Mammary epithelial cell (primary cell): ENCODE measurements around the gene WASF2.

Experiments used
- EZH2 ChIP-seq: IDR thresholded peaks from 2 replicates; pipeline ENCODE4 v1.6.1; 2012; ENCODE audit warnings: low read length, inconsistent platforms, borderline replicate concordance
- TF ChIP-seq, protein P1 (sequence below), 2 donors: IDR thresholded peaks in 1 of 2; conservative IDR thresholded peaks in 1 of 2; 2 replicates each; pipeline ENCODE4 v1.5.1; 2011 to 2012; ENCODE audit warnings: inconsistent platforms in 2 of 2, low read length in 2 of 2, mild to moderate bottlenecking in 2 of 2, control low read depth in 1 of 2, low read depth in 1 of 2; ENCODE audit not compliant: insufficient read depth in 1 of 2; ENCODE audit errors: extremely low read depth in 1 of 2

DNA sequence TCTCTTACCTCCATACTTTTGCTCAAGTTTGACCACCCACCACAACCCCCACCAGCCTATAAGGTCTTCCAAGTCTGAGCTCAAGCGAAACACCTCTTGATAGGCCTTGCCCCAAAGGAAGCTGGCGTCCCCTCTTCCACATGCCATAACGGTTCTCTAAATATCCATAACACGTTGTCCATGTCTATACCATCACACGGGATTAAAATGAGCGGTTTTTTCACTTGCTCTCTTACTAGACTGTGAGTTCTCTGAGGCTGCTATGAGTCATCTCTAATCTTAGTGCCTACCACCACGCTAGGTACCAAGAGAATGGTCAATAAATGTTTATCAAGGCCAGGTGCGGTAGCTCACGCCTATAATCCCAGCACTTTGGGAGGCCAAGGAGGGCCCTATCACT lies 41.0 kb downstream of the WASF2 start:
- TF ChIP-seq, protein P1, sequence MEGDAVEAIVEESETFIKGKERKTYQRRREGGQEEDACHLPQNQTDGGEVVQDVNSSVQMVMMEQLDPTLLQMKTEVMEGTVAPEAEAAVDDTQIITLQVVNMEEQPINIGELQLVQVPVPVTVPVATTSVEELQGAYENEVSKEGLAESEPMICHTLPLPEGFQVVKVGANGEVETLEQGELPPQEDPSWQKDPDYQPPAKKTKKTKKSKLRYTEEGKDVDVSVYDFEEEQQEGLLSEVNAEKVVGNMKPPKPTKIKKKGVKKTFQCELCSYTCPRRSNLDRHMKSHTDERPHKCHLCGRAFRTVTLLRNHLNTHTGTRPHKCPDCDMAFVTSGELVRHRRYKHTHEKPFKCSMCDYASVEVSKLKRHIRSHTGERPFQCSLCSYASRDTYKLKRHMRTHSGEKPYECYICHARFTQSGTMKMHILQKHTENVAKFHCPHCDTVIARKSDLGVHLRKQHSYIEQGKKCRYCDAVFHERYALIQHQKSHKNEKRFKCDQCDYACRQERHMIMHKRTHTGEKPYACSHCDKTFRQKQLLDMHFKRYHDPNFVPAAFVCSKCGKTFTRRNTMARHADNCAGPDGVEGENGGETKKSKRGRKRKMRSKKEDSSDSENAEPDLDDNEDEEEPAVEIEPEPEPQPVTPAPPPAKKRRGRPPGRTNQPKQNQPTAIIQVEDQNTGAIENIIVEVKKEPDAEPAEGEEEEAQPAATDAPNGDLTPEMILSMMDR (conservative IDR thresholded peaks at IDR 0.05 in 1 of 2, IDR thresholded peaks at IDR 0.05 in 1 of 2; ENCODE audit: extremely low read depth in 1 of 2, insufficient read depth in 1 of 2, low read depth in 1 of 2, low read length in 2 of 2), result no peak
- TF ChIP-seq EZH2, result no peak
